Activated CD4-positive, CD25-positive, alpha-beta regulatory T cell treated with anti-CD3 and anti-CD28 coated beads, Interleukin-2, amount 50 U/mL, for 16 hours (primary cell): Measurements from ENCODE around the gene ADCY2.

ENCODE experiments used
- DNase-seq: peaks from one replicate; pipeline ENCODE4 v3.0.0-alpha.2; 2020; ENCODE audit warnings: low read depth, low spot score

ADCY2 gene

DNA sequence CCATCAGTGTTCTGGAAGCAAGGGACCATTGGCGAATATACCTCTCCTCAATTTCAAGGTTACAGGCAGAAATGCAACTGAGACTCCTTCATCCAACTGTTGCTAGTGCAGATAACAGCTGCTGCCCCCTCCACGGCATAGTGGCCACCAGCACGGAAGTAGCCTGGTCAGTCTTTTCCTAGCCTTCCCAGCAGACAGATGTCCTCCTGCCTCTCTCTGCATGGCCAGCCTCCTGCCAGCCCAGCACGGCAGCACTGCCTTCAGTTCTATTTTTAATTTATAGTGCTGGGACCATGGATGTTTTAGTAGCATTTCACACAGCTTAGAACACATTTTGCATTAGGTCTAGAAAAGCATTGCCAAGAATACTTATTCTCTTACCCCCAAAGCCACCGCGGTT, 266.4 kb downstream of the ADCY2 start:
- no peak for DNase-seq

DNA sequence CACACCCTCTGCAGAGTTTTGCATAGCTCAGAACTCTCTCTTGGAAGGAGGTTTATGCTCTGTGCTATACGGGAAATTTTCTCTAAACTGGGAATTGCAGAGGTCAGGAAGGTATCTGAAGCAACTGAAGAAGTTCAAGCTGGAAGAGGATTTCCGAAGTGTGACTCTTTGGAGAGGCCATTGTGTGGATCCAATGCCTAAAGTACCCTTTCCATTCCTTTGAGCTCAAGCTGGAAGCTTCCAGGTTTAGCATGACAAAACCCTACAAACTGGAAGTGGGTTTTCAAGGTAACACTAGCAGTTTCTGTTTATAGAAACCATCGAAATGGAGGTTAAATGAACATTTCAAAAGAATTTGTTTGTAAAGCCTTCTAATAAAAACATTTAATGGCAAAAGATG, 267.9 kb downstream of the ADCY2 start:
- no peak for DNase-seq

DNA sequence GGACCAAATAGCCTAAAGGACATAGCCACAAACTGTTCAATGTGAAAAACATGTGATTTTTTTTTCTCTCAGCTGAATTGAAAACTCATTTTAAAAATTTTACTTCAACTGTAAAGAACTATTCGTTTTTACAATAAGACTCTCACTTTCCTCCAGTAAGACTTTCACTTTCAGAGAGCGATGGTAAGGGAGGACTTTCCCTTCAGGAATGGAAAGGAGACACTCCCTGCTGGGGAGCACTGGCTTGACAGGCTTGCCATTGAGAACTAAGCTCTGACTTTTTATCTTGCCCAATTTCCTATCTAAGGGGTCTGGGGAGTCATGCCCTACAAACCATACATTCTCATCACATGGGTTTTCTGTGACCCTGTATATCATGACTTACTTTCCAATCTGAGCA, 268.3 kb downstream of the ADCY2 start:
- no peak for DNase-seq

DNA sequence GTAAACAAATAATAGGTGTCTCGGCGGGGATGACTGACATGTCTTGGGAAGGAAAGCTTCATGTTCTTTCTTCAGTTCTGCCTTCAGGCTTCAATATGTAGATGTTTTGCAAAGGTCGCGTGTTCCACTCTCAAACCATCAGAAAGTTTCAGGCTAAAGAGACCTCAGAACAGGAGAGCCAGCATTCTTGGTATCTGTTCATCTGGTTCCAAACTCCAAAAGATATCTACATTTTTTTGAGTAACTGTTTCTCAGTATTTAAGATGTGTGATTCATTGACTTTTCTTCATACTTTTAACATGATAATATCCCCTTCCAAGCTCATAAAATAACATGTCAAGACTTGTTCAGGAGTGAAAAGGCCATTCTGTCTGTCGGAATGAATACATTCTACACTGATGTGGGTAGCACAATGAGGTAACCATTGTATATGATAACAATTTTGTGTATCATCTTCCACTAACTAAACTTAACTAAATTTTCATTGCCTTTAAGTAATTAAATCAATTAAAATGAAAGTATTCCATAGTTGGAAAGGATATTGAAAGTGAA, 271.4 kb downstream of the ADCY2 start:
- no peak for DNase-seq

DNA sequence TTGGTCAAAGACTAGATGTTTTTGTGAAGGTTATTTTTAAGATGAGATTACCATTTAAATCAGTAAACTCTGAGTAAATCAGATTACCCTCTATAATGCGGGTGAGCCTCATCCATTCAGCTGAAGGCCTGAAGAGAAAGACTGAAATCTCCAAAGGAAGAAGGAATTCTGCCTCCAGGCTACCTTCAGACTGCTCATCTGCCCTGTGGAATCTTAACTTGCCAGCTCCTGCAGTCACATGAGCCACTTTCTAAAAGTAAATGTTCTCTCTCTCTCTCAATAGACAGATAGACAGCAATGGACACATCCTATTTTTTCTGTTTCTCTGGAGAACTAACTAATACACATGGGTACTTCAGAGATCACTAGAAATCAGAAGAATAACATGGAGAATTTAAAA, 272.2 kb downstream of the ADCY2 start:
- no peak for DNase-seq

DNA sequence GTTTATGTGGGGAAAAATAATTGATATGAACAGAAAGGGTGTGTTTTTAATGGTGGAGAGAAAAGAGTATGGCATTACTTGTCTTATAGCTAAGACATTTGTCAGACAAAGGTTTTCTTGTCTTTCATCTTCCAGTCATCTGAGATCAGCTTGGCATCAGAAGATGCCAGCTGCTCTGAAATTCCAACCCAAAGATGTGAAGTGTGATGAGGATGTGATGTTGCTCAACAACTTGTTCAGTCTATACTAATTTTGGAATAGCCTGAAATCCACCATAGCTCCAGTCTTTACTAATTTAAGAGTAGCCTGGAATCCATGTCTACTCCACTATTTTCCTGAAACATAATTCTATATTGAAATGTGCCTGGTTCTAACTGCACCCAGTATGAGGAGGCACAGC, 272.7 kb downstream of the ADCY2 start:
- DNase-seq, result no peak

DNA sequence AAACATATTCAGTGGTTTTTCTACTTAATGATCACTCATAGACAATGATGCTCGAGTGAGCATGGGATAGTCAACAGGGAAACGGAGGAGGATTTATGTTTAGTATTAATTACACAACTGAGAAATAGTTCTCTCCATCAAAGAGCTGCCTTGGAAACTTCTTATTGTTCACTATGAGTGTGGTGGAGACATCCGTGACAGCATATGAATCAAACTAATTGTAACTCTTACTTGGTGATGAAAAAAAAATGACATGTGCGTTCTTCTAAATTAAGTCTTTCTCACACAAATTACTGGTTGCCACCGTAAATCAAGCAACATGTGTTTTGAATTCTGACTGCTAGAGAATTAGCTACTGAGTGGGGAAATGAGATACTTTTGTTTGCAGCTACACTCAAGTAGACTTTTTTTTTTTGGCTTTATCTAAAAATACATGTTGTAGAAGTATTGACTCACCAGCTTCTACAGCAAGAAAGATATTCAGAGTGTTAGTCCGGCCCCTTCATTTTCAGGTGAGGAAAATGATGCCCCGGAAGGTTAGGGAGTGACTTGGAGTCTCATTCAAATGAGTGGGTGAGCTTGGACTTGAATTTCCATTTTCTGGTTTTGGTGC, 275.5 kb downstream of the ADCY2 start:
- no peak for DNase-seq

DNA sequence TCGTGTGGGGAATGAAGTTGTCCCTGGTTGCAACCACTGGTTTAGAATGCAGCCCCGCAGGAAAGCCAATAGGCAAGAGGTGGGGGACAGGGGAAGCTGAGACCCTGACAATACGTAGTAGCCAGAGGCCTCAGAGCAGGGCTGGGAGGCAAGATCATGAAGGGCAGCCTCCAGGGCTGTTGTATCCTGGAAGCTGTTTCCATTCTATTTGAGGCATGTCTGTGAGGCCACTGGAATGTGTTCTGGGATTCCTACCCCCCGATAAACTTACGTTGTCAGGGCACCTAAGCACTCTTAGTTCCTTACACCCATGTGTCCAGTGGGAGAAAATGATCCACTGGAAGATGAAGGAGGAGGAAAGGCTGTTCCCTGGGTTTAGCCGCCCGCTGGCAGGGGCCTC, 277.7 kb downstream of the ADCY2 start:
- DNase-seq, result no peak

DNA sequence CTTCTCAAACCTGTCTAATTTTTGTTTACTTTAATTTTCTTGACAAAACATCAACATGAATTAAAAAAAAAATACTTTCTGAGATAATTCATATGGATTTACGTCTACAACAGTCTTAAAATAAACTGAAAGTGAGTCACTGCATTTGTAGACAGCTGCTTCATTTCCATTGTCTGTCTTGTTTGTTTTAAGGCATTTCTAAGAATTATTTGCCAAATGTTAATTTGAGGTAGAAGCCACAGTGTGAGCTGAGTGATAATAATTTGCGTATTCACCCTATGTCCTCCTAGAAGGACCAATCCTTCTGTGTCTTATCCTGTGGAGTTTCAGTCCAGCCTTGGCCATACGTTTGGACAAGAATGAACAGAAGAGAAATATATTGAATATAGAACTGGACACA, 280.5 kb downstream of the ADCY2 start:
- no peak for DNase-seq

DNA sequence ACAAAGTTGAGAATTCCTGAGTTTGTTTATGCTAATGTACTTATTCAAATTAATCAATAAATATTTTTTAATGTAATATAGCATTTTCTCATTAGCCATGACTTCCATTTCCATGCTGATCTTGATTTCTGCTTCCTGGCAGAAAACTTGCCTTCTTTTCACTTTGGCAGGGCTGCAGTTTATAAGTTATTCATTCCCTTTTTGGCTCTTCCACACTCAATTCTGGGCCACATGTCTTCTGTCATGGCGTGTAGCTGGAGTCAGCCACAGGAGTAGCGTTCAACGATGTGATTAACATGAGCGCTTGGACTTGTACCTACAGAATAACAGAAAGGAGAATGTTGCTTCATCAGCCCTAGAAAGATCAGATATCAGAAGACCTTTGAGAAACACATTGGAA, 282.1 kb downstream of the ADCY2 start:
- no peak for DNase-seq

DNA sequence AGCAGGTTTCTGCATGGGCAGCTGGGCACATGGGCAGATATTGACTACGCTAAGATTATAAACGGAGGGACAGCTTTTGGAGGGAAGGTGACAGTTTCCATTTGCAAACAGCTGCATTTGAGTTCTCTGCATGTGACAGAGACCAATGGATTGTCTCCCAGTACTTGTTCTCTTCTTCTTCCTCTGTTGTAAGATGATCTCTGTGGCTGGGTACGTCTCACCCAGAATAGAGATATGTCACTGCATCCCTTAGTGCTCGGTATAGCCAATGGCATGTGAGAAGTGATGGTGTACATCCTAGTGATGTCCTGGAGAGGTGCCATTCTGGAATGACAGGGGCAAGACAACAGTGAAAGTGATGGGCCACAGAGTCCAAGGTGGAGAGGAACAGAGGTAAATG, 283.7 kb downstream of the ADCY2 start:
- no peak for DNase-seq

DNA sequence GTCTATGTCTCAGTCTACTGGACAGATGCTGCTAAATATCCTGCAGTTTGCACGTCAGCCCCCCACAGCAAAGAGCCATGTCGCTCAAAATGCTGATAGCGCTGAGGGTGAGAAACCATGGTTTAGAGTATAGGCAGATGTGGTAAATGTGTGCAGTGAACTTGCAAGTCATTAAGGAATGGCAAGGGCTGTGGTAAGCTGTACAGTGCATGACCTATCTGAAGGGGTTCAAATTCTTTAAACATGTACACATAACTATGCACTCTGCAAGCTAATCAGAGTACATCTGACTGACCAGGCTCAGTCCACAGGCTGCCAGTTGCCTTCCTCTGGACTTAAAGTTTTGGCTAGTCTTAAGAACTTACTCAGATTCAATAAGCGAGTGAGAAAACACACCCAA, 284.3 kb downstream of the ADCY2 start:
- DNase-seq, result no peak

DNA sequence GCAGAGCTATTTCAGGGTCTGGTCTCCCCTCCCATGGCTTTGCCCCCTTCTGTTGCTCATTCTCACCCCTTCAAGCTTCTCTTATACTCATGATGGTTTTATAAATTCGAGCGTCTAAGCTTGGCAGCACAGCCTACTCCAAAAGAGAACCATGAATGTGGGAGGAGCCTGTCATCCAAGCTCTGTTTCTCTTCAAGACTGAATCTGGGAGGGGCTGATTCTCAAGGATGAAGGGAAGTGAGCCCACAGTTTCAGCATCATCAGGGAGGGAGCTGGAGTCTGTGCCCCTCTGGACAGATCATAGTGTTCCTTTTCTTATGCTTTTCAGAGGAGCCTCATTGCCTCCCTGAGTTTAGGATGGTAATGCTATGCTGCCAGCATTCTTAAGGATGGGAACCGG, 286.4 kb downstream of the ADCY2 start:
- no peak for DNase-seq

DNA sequence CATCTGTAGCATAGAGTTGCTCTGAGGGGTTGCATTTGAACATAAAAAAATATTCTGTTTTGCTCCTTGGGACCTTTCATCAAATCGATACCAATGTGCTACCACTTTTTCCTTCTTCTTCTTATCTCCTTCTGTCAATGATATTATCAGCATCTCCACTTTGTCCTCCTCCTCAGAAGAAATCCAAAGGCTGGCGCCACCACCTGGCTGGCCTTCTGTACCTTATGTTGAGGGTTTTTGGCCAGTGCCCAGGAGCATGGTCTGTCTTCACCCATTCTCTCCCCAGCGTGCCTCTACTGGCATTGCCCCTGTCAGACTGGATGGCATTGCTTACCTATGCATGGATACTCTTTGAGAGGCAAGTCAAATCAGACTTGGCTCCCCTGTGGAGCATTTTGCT, 287.8 kb downstream of the ADCY2 start:
- DNase-seq, result no peak

DNA sequence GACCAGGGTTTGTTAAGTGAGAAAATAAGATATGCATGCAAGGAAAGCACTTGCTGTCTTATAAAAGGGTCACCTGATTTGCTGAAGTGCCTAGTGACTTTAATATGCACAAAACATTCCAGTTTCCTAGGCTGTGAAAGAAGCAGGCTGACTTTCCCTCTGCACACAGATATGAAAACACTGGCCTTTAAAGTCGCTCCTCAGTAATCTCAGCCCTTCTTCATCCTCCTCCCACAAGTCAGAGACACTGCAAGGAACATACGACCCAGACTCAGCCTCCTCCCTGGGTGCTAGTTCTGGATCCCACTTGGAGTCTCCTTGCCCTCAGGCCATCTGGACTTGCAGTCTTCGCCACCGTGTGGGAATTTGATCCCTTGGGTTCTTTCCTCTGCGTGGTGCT, 288.9 kb downstream of the ADCY2 start:
- DNase-seq, result no peak

DNA sequence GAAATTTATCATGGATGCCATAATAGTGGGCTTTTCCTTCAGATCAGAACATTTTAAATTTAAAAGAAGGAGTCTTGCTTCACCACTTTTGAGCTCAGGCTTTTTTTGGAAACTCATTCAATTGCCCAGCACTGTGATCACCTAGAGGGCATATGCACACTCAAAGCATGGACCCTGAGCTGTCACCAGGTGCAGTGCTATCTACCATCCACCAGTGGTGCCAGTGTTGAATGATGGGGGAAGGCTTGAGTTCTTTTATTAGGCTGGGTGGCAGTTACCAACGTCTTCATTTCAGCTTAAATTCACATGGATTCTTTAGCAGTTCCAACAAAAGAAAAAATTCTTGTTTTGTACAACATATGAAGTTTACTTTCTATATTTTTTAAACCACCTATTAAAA, 290.9 kb downstream of the ADCY2 start:
- DNase-seq, result no peak

DNA sequence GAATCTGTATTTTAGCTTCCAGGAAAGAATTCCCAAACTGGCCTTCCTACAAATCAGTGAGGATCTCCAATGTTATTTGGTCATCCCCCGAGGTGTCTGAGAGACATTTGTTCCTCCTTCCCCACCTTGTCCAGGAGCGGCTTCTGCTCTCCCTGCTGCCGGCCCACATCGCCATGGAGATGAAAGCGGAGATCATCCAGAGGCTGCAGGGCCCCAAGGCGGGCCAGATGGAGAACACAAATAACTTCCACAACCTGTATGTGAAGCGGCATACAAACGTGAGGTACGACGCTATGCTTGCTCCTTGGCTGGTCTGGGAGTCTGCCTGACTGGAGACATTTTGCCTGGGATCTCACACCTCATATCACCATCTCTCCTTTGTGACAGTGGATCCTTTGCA, 294.6 kb downstream of the ADCY2 start:
- DNase-seq, result no peak

DNA sequence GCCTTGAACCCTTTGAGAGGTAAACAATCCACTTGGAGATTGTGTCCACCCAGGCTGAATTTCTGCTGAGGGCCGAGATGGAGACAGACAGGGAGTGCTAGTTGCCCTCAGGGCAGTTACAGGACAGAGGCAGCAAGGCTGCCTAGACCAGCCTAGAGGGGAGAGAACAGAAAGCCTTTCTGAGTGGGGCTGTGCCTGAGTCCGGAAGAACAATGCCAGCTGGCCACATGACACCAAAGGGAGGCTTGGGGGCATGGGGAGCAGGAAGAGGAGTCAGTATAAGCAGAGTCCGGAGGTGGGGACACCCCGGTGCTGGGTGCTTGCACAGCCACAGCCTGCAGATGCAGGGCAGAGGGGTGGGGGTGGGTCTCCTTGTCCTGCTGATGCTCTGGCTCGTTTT, 309.3 kb downstream of the ADCY2 start:
- no peak for DNase-seq

DNA sequence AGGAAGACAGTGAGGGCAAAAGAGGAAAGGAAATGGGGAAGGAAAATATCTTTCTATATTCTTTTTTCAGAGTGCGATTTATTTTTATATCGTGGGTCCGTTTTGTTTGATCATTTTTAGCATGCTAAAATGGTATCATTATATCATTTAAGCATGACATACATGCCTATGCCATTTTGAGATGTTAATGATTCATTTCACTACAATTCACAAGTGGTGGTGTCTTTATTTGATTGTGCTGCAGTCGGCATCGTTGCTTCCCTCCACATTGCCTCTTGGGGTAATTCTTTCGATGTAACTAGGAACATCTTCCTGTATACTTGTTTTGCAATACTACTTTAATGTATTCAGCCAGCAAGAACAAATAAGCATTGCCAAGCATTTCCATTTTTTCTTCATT, 309.8 kb downstream of the ADCY2 start:
- no peak for DNase-seq

DNA sequence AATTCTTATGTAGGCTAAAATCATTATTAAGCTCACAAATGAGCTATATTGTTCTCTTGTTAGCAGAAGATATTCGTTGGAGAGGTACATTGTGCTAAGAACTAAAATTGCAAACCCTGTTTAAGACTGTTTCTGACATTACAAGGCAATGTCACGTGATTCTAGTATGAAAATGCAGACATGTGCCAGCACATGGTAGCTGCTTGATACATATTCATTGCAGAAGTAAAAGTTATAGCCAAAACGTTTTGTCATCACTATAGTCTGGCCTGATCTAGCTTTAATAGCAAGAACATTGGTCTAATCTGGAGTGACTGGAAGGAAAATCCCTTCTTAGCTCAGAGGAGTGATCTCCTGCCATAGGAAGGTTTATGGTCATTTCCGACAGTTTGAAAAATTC, 310.3 kb downstream of the ADCY2 start:
- no peak for DNase-seq

DNA sequence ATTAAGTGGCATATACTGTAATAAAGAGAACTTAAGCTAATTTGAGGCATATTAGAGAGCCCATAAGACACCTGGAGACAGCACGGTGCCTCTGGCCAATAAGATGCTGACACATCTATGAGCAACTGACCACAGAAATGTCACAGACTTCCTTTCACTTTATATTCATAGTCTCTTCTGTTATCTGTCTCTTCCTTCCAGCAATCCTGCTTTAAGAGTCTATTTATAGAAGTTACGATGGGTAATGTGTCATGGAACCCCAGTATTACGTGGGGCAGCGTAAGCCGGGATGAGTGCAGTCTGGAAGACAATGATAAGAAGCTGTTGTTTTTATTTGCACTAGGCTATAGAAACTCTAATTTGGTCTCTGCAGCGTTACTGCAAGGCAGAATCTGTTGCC, 318.2 kb downstream of the ADCY2 start:
- no peak for DNase-seq

DNA sequence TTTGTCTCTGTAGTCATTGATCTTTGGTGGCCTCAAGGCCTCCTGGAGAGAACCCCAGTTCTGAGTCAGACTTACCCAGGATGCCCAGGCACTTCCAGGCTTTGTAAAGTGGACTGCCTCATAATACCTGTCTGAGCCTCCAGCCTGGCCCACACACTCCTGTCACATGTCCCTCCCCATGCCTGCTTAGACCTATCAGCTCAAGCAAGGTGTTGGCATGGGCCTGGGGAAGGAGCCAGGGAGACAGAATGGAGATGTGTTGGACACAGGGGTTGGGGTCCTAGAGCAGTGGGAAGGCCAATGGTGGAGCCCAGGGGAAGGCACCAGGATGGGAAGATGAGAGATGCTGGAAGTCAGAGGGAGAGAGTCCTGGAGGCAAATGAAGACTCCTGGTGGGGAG, 318.8 kb downstream of the ADCY2 start:
- DNase-seq, result no peak

DNA sequence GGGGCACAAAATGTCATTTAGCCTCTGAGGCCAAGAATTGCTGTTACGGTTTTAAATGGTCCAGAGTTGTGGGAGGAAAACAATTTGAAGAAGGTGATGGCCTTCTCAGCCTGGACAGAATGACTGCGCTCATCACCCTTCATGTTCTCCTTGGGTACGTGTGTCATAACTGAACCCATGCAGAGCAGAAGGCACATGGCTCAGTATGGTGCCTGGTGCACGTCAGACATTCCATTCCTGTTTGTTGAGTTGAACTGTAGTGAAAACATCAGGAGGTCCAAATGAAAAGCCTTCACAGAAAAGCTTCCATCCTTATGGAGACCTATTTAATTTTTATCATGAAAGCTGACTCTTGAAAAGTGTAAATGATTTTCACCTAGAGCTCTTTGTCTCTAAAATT, 321.8 kb downstream of the ADCY2 start:
- no peak for DNase-seq

DNA sequence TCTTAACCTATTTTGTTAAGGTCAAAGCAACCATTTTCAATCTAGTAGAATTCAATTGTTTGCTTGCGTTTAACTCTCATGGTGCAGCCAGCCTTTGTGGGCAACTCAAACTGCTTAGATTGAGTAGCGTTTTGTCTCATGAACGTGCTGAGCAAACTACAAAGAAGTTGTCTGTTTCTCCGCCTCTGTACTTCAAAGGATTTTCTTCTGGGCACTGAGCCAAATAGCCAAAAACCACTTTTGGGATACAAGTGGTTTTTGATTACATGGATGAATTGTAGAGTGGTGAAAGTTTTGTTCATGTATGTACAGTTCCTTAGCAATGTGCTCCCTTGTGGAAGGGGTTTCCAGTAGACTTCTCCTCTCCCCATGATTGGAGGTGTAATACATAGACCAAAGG, 332.1 kb downstream of the ADCY2 start:
- no peak for DNase-seq
